ENCODE data around the gene MSS51.
"Not testable (repeated sequence)": the region's sequence is repeated elsewhere in the genome, so short reads cannot be mapped to it uniquely, and the experiment has no call there.

The MSS51 gene

GRCh38 chr10:73414230-73414945, 19.0 kb downstream of the MSS51 start:
- DNase-seq: no peak

GRCh38 chr10:73413528-73414229, 19.7 kb downstream of the MSS51 start, which contains the start of gene ANXA7:
TSS of gene ANXA7 (minus strand) at chr10:73414058. CDS start at chr10:73400856, 13,202 bp downstream.
- DNase-seq: peak; percentile 45 to 95 (median 82)

DNA sequence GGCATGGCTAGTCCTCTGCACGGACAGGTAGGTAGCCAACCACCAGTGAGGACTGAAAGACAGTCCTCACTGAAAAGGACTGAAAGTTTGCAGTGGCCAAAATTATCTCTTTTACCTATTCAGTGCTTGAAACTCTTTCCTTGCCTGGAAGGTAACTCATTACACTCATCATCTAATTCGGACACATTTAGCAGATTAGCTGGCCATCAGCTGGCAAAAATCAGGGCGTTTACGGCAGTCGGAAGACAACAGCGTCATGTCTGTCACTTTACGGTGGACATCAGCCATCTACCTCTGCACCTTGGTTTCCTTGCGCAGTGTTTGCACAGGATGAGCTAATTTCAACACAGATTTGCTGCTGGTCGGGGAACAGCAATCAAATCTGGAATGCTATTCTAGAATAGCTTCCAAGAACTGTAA, 20.2 kb downstream of the MSS51 start:
- DNase-seq: peak in 14 of 56 donors; percentile 3 to 70 (median 38)

- DNase-seq: no peak
These were observed 22.5 kb downstream of the MSS51 start for GRCh38 chr10:73410897-73411296.

- DNase-seq: no peak
These were observed 24.3 kb downstream of the MSS51 start for GRCh38 chr10:73408978-73409521.

GRCh38 chr10:73408061-73408460, 25.3 kb downstream of the MSS51 start:
- DNase-seq: no peak

DNA sequence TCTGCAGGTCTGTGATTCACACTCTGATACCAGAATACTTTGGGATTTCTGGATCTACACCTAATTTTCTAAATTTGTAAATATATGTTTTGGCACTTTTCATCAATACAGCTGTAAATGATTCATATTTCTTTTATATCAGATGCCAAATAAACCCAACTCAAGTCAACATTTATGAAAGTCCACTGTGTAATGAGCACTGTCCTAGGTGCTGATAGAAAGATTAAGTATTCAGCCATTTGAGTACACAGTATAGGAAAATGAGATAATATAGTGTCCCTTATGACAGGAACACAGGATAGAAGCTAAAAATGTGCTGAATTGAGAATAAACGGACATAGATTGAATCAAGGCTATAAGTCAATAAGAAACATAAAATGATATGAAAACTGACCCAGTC, 25.9 kb downstream of the MSS51 start:
- no peak for DNase-seq

DNA sequence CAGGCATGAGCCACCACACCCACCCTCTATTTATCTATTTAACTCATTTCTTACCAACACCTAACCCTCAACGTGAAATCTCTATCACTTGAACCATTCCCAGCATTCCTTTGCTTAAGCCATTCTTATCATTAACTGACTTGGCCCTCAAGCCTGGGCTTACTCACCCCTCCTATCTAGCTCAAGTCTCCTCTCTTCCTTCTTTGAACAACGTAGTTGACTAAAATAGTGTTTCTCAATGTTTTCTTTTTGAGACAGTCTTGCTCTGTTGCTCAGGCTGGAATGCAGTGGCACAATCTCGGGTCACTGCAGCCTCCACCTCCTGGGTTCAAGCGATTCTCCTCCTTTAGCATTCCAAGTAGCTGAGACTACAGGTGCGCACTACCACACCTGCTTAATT, 26.5 kb downstream of the MSS51 start:
- DNase-seq: no peak

DNA sequence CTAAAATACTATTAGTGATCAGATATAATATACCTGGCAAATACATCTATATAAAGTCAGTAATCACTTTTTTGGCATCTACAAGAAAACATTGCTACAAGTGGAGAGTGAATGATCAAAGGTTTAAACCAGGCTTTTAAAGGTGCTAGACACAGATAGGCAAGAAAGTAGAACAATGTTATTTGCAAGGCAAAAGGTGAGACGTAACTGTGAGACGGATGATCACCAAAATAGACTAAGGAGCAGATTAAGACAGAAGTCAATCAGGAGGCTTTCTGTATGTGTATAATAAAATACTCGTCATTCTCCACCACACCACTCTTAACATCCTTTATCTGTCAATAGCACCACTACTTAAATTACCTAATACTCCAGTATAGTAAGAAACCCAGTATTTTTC, 27.8 kb downstream of the MSS51 start:
- no peak for DNase-seq

DNA sequence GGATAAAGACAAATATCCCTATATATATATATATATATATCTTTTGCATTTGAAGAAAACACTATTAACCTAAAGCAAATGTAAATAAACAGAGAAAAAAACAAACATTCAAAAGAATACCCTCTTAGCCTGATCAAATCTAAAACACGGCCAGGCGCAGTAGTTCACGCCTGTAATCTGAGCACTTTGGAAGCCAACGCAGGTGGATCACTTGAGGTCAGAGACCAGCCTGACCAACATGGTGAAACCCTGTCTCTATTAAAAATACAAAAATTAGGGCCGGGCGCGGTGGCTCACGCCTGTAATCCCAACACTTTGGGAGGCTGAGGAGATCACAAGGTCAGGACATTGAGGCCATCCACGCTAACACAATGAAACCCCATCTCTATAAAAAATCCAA, 28.7 kb downstream of the MSS51 start:
- DNase-seq: no peak

DNA sequence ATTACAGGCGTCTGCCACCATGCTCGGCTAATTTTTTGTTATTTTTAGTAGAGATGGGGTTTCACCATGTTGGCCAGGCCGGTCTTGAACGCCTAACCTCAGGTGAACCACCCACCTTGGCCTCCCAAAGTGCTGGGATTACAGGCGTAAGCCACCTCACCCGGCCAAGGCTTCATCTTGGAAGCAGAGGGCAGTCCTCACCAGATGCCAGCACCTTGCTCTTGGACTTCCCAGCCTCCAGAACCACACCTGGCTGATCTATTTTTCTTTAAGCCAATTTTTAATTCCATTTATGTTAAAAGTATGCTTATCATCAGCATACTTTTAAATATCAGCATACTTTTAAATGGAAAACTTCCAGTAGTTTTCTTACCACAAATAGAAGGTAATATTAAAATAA, 31.7 kb downstream of the MSS51 start:
- no peak for DNase-seq

DNA sequence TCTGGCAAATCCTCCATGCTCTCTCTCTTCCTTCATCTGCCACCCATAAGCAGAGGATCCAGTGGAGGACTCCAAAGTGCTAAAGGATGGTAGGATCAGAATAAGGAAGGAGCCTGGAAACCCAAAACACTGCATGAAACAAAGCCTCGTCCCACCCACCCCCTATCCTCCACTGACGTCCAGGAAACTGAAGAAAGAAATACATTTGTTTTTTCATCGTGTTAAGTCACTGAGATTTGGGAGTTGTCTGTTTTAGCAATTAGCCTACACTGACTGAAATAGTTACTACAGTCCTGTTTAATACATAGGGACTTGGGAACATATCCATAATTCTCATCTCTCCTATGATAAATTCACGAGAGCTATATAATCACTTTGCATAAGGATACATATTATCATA, 34.3 kb downstream of the MSS51 start:
- DNase-seq: no peak

- no peak for DNase-seq
These were observed 35.3 kb downstream of the MSS51 start for GRCh38 chr10:73398024-73398423.

DNA sequence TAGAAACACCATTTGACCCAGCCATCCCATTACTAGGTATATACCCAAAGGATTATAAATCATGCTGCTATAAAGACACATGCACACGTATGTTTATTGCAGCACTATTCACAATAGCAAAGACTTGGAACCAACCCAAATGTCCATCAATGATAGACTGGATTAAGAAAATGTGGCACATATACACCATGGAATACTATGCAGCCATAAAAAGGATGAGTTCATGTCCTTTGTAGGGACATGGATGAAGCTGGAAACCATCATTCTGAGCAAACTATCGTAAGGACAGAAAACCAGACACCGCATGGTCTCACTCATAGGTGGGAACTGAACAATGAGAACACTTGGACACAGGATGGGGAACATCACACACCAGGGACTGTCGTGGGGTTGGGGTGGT, 39.0 kb downstream of the MSS51 start:
- DNase-seq: not testable (repeated sequence)

DNA sequence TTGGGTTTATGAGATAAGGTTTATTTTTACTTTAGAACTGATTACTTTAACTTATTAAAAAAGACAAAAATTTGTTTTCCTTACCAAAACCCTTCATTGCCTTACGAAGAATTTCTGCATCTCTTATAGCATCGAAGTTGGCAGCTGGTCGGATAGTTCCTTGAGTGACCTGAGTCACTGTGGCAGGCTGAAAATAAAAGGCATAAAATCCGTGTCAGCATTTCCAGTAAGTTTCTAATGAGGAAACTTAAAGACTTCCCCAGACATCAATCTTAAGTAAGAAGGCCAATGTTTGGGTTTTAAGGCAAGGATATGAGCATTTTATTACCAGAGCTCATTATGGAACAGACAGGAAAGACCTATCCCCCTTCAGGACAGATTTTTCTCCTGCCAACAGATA, 45.1 kb downstream of the MSS51 start:
- no peak for DNase-seq

DNA sequence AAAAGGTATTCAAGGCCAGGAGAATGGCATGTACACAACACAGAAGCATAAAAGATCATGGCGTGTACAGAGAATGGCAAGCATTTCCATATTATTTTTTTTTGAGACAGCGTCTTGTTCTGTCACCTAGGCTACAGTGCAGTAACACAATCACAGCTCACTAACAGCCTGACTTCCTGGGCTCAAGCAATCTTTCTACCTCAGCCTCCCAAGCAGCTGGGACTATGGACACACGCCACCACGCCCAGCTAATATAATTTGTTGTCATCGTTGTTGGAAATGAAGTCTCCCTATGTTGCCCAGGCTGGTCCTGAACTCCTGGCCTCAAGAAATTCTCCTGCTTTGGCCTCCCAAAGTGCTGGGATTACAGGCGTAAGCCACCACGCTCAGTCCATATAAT, 46.8 kb downstream of the MSS51 start:
- DNase-seq: no peak

DNA sequence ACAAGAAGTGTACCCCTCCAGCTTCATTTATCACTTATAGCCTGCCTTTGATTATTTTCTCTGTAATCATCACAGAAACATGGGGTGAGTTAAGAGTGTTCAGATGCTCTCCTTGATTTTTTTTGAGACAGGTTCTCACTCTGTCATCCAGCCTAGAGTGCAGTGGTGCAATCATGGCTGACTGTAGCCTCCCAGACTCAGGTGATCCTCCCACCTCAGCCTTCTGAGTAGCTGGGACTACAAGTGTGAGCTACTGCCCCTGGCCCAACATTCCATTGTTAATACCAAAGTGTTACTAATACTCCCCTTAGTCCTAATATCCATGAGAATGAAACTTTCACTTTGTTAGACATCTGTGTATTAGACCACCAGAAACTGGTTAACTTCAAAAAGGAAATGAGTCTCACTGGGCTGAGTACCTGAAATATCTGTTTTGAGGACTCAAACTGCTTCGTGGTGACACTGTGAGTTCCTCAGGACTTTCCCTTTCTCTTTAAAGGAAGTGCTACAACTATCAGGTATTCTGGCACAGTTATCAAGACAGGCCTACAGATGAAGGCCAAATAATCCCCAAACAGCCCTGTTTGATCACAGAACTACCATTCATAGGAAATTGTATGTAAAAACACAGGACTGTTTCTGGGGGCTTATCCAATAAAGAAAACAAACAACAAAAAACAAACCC, 54.2 kb downstream of the MSS51 start:
- DNase-seq: no peak

- no peak for DNase-seq
These were observed 56.7 kb downstream of the MSS51 start for GRCh38 chr10:73376679-73377078.

Data from amygdala (tissue), 56 donors.